HEK293 (cell line): ENCODE measurements around the gene SPRED2.

ENCODE experiments used
- CTCF ChIP-seq: fragments of 450-650 bp; formaldehyde crosslinking; IDR thresholded peaks from 2 replicates; pipeline ENCODE4 v1.5.1; 2016; ENCODE audit warnings: missing biosample characterization, missing genetic modification characterization
- MZF1 ChIP-seq: fragments of 450-650 bp; formaldehyde crosslinking; IDR thresholded peaks from 2 replicates; pipeline ENCODE4 v1.5.1; 2017; ENCODE audit warnings: missing biosample characterization, missing genetic modification characterization, borderline replicate concordance
- TCF7L2 ChIP-seq: IDR thresholded peaks from 2 replicates; pipeline ENCODE4 v1.6.1; 2011; ENCODE audit warnings: low read depth, mild to moderate bottlenecking, inconsistent platforms, low read length, moderate library complexity, borderline replicate concordance
- ZEB2 ChIP-seq: fragments of 450-650 bp; formaldehyde crosslinking; IDR thresholded peaks from 2 replicates; pipeline ENCODE4 v1.5.1; 2016; ENCODE audit warnings: missing biosample characterization, missing genetic modification characterization
- ZNF112 ChIP-seq: fragments of 450-650 bp; formaldehyde crosslinking; IDR thresholded peaks from 2 replicates; pipeline ENCODE4 v1.5.0; 2017; ENCODE audit warnings: missing biosample characterization, missing genetic modification characterization
- ZNF24 ChIP-seq: fragments of 450-650 bp; formaldehyde crosslinking; IDR thresholded peaks from 2 replicates; pipeline ENCODE4 v1.5.1; 2016; ENCODE audit warnings: missing biosample characterization, missing genetic modification characterization
- ZNF274 ChIP-seq, 2 experiments: fragments of 200-500 bp in 1 of 2; fragments of 450-650 bp in 1 of 2; sonication (Bioruptor generic) in 1 of 2; formaldehyde crosslinking in 1 of 2; IDR thresholded peaks; 2 replicates each; pipeline versions ENCODE4 v1.5.1 to v1.6.1; 2014 to 2016; ENCODE audit warnings: borderline replicate concordance in 1 of 2, inconsistent platforms in 1 of 2, low read length in 1 of 2, missing biosample characterization in 1 of 2, missing genetic modification characterization in 1 of 2
- ZNF366 ChIP-seq: fragments of 450-650 bp; formaldehyde crosslinking; conservative IDR thresholded peaks from 2 replicates; pipeline ENCODE4 v1.5.1; 2016; ENCODE audit warnings: missing biosample characterization, missing genetic modification characterization

- TF ChIP-seq TCF7L2 (no peak), ZNF112 (tag by site-specific recombination) (no peak), ZEB2 (tag by site-specific recombination) (no peak), ZNF274 (IDR thresholded peaks at IDR 0.05; ENCODE audit: low read length) (no peak), ZNF274 (tag by site-specific recombination; IDR thresholded peaks at IDR 0.05; ENCODE audit: borderline replicate concordance) (no peak), CTCF (no peak), ZNF366 (tag by site-specific recombination) (no peak), ZNF24 (tag by site-specific recombination) (no peak), MZF1 (tag by site-specific recombination) (no peak)
Measured at GRCh38 chr2:65319674-65320041, 112.7 kb downstream of the SPRED2 start.
